Activated T-cell treated with anti-CD3 and anti-CD28 coated beads, Interleukin-2, amount 50 U/mL, for 24 hours (primary cell): ENCODE results near the gene MRTFA.
A peak's percentile ranks its signal among the peaks of the same experiment; 100 is the strongest.
"Not testable (repeated sequence)": the region's sequence is repeated elsewhere in the genome, so short reads cannot be mapped to it uniquely, and the experiment has no call there.

Experiments used
- DNase-seq: peaks from one replicate; pipeline ENCODE4 v3.0.0-alpha.2; 2020
- H3K27ac Mint-ChIP-seq: 2 replicates; pipeline ENCODE4 v1.8.0; 2020; ENCODE audit warnings: mild to moderate bottlenecking, mixed read lengths
- H3K27me3 Mint-ChIP-seq: 2 replicates; pipeline ENCODE4 v1.8.0; 2020; ENCODE audit warnings: mixed read lengths
- H3K36me3 Mint-ChIP-seq: 2 replicates; pipeline ENCODE4 v1.8.0; 2020; ENCODE audit warnings: low read depth, mixed read lengths
- H3K4me1 Mint-ChIP-seq: 2 replicates; pipeline ENCODE4 v1.8.0; 2020; ENCODE audit warnings: low read depth, mixed read lengths
- H3K4me3 Mint-ChIP-seq: 2 replicates; pipeline ENCODE4 v1.8.0; 2020; ENCODE audit warnings: mild to moderate bottlenecking, moderate library complexity, mixed read lengths
- H3K9me3 Mint-ChIP-seq: 2 replicates; pipeline ENCODE4 v1.8.0; 2020; ENCODE audit warnings: mixed read lengths

Gene MRTFA

DNA sequence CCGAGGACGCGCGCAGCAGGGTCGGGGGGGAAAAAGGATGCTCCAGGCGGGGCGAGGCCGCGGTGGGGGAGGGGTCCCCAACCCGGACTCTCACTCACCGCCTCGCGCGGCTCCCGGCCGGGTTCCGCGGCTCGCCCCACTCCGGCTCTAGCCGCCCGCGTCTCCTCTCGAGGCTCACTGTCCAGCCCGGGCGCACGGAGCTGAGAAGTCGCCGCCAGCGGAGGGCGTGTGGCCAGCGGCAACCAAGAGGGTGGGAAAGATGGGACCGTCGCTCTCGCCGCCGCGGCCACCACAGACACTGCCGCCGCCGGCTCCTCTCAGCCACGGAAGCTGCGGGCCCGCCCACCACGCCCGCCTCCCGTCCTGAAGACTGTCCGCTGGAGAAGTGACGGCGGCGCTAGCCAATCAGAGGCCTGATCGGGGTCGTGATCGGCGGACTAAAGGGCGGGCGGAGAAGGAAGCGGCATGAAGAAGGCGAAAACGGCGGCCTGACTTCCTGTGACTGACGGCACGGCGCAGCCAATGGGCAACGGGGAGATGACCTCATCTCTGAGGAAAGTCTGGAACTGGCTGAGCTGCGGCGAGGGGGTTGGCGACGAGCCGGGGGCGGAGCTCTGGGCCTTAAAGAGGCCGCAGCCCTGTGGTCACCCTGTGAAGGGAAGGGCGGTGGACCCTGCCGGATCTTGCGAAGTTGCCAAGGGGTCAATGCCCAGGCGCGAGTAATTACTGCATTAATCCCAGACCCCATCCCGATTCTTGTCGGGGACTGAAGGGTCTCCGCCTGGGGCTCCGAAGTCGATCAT, at the start of gene MRTFA:
Gene MRTFA (minus strand): TSS at position 340 of the 803 bp plus-strand sequence.
- peak within 1 kb of the TSS; percentile 93 for H3K4me3 Mint-ChIP-seq
- no peaks in the 10 kb centered on the region for H3K27me3 Mint-ChIP-seq
- peaks cover 16% of the 10 kb centered on the region for H3K36me3 Mint-ChIP-seq
- H3K4me1 Mint-ChIP-seq: peaks cover 45% of the 10 kb centered on the region
- H3K27ac Mint-ChIP-seq: peak within 1 kb of the TSS; percentile 99
- no peaks in the 10 kb centered on the region for H3K9me3 Mint-ChIP-seq
- DNase-seq: peak; percentile 99

DNA sequence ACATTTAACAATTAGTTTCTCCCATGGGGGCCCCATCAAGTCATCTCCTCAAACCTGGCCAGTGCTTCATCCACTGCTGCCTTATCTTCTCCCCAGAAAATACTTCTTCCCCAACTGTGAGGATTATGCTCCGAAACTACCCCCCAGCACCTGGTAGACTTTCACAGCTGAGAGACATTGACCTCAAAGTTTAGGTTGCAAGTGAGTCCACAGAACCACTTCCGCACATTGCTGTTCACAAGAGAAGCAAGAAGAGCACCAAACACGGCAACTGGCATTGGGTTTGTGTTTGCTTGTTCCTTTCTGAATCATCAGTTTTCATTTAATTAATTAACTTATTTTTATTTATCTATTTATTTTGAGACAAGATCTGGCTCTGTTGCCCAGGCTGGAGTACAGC, 48.9 kb upstream of the MRTFA start:
- H3K9me3 Mint-ChIP-seq: no peaks in the 10 kb centered on the region
- H3K27ac Mint-ChIP-seq: no peak overlapping the region
- H3K27me3 Mint-ChIP-seq: peaks cover 10% of the 10 kb centered on the region
- no peaks in the 10 kb centered on the region for H3K36me3 Mint-ChIP-seq
- no peak for DNase-seq
- H3K4me1 Mint-ChIP-seq: peaks cover 29% of the 10 kb centered on the region
- peak overlapping the region; percentile 24 for H3K4me3 Mint-ChIP-seq

- peak overlapping the region; percentile 24 for H3K4me3 Mint-ChIP-seq
- no peaks in the 10 kb centered on the region for H3K9me3 Mint-ChIP-seq
- DNase-seq: no peak
- H3K36me3 Mint-ChIP-seq: no peaks in the 10 kb centered on the region
- peak overlapping the region; percentile 44 for H3K27ac Mint-ChIP-seq
- peaks cover 31% of the 10 kb centered on the region for H3K4me1 Mint-ChIP-seq
- peaks cover 16% of the 10 kb centered on the region for H3K27me3 Mint-ChIP-seq
Measured at GRCh38 chr22:40684728-40685127, 48.2 kb upstream of the MRTFA start.

- no peak for DNase-seq
- H3K27me3 Mint-ChIP-seq: peaks cover 29% of the 10 kb centered on the region
- peaks cover 35% of the 10 kb centered on the region for H3K4me1 Mint-ChIP-seq
- no peak overlapping the region for H3K27ac Mint-ChIP-seq
- no peaks in the 10 kb centered on the region for H3K36me3 Mint-ChIP-seq
- no peak overlapping the region for H3K4me3 Mint-ChIP-seq
- H3K9me3 Mint-ChIP-seq: no peaks in the 10 kb centered on the region
Measured at GRCh38 chr22:40681451-40681850, 44.9 kb upstream of the MRTFA start.

GRCh38 chr22:40680819-40681183, 44.3 kb upstream of the MRTFA start:
- Mint-ChIP-seq H3K4me3 (no peak overlapping the region), H3K27ac (no peak overlapping the region), H3K4me1 (peaks cover 35% of the 10 kb centered on the region), H3K27me3 (peaks cover 29% of the 10 kb centered on the region), H3K36me3 (no peaks in the 10 kb centered on the region), H3K9me3 (no peaks in the 10 kb centered on the region)
- DNase-seq: no peak

DNA sequence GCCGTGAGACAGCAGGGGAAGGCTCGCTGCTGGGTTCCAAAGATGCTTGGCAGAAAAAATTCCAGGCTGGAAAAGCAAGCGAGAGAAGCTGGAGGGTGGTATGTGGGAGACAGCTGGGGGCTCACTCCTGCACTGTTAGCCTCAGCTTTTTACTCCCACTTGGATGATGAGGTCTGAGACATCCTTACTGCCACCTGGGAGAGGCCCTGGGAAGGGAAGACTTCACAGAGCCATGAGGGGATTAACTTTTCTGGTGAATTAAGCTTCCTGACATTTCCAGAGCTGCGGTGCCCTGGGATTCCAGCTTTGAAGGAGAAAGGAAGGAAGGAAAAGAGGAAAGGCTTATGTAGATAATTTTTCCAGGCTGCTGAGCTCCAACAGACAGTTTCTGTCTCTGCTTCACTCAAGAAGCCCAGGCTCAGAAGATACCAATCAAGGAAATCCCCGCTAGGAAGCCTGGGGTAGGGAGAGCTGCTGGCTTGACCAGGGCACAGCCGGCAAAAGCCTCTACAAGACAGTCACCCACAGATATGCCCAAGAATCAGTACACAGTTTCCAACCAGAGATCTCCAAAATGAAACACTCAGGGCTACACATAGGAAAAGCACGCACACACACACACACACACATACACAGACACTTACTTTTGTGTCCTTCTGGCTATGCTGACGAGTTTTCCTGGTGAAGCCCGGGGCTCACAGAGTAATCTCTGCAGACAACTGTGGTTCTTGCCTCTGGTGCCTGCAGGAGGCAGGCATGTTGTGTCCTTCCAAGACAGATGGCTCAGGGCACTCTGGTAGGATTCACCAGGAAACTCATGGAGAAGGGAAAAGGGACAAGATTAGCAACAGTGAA, 43.7 kb upstream of the MRTFA start:
- Mint-ChIP-seq H3K4me1 (peaks cover 33% of the 10 kb centered on the region), H3K4me3 (no peak overlapping the region), H3K36me3 (no peaks in the 10 kb centered on the region), H3K9me3 (no peaks in the 10 kb centered on the region), H3K27me3 (peaks cover 29% of the 10 kb centered on the region), H3K27ac (peak overlapping the region; percentile 33)
- no peak for DNase-seq

DNA sequence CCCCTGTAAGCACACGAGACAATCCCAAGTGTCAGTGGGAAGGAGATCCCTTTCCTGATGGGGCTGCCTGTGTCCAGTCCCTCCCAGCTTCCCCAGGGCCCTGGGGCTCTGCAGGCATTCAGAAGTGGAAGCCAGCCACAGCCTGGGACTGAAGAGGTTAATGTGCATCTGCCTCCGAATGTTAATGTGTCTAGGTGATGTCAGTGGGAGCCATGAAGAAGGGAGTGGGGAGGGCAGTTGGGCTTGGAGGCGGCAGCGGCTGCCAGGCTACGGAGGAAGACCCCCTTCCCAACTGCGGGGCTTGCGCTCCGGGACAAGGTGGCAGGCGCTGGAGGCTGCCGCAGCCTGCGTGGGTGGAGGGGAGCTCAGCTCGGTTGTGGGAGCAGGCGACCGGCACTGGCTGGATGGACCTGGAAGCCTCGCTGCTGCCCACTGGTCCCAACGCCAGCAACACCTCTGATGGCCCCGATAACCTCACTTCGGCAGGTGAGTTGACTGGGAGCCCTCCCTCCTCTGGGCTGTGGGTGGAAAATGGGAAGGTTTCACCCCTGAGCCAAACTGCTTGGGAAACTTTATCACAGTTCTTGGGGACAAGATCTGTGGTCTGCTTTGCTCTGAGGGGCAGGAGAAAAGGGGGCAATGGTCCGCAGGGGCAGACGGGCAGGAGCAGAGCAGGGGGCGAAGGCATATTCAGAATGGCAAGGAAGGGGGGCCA, 42.9 kb upstream of the MRTFA start, which contains the start of gene MCHR1:
Gene MCHR1 (plus strand): TSS at position 236 of the 715 bp plus-strand sequence. CDS start 169 bp downstream, at position 405.
- Mint-ChIP-seq H3K4me3 (no peak within 1 kb of the TSS), H3K36me3 (no peaks in the 10 kb centered on the region), H3K27me3 (peaks cover 29% of the 10 kb centered on the region), H3K4me1 (peaks cover 27% of the 10 kb centered on the region), H3K27ac (peak within 1 kb of the TSS; percentile 33), H3K9me3 (no peaks in the 10 kb centered on the region)
- no peak for DNase-seq

GRCh38 chr22:40678493-40679248, 42.2 kb upstream of the MRTFA start:
- H3K9me3 Mint-ChIP-seq: no peaks in the 10 kb centered on the region
- no peak overlapping the region for H3K4me3 Mint-ChIP-seq
- no peak overlapping the region for H3K27ac Mint-ChIP-seq
- no peak for DNase-seq
- H3K4me1 Mint-ChIP-seq: peaks cover 25% of the 10 kb centered on the region
- H3K36me3 Mint-ChIP-seq: no peaks in the 10 kb centered on the region
- peaks cover 29% of the 10 kb centered on the region for H3K27me3 Mint-ChIP-seq

DNA sequence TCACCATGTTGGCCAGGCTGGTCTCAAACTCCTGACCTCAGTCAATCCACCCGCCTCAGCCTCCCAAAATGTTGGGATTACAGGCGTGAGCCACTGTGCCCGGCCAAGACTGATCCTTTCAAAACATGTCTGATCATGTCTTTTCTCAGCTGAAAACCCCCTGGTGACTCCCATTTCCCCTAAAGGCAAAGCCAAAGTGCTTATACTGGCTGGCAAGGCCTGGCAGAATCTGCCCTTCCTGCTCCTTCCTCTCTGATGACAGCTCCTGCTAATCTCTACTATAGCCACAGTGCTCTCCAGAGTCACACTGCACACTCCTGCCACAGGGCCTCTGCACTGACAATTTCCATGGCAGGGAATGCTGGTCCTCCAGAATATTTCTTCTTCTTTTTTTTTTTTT, 40.1 kb upstream of the MRTFA start:
- H3K4me3 Mint-ChIP-seq: no peak overlapping the region
- H3K36me3 Mint-ChIP-seq: no peaks in the 10 kb centered on the region
- no peak for DNase-seq
- H3K4me1 Mint-ChIP-seq: peaks cover 6% of the 10 kb centered on the region
- H3K9me3 Mint-ChIP-seq: no peaks in the 10 kb centered on the region
- H3K27ac Mint-ChIP-seq: no peak overlapping the region
- H3K27me3 Mint-ChIP-seq: peaks cover 29% of the 10 kb centered on the region

DNA sequence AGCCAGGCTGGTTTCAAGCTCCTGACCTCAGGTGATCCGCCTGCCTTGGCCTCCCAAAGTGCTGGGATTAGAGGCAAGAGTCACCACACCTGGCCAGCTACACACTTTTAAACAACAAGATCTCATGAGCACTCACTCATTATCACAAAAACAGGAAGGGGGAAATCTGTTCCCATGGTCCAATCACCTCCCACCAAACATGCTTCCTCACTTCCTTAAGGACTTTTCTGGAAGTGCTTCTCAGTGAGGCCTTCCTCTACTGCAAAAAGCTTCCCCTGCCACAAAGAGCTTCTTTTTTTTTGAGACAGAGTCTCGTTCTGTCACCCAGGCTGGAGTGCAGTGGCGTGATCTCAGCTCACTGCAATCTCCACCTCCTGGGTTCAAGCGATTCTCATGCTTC, 39.6 kb upstream of the MRTFA start:
- H3K27ac Mint-ChIP-seq, H3K36me3 Mint-ChIP-seq, H3K9me3 Mint-ChIP-seq, H3K4me1 Mint-ChIP-seq, H3K4me3 Mint-ChIP-seq, DNase-seq: not testable (repeated sequence)
- peaks cover 27% of the 10 kb centered on the region for H3K27me3 Mint-ChIP-seq

DNA sequence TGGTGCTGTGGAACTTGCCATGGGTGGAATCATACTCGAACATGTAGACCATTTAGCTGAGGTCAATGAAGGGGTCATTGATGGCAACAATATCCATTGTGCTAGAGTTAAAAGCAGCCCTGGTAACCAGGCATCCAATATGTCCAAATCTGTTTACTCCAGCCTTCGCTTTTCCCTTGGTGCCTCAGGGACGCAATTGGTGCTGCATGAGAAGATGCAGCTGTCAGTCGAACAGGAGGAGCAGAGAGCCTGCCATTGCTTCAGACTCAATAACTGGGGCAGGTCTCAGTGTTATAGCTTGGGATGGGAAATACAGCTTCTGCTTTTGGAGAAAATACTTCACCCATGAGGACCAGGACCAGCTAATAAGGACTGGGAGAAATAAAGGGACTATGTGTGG, 37.8 kb upstream of the MRTFA start:
- H3K4me3 Mint-ChIP-seq: no peak overlapping the region
- H3K27ac Mint-ChIP-seq: no peak overlapping the region
- H3K27me3 Mint-ChIP-seq: peaks cover 8% of the 10 kb centered on the region
- H3K9me3 Mint-ChIP-seq: no peaks in the 10 kb centered on the region
- H3K36me3 Mint-ChIP-seq: no peaks in the 10 kb centered on the region
- H3K4me1 Mint-ChIP-seq: peaks cover 9% of the 10 kb centered on the region
- DNase-seq: no peak

DNA sequence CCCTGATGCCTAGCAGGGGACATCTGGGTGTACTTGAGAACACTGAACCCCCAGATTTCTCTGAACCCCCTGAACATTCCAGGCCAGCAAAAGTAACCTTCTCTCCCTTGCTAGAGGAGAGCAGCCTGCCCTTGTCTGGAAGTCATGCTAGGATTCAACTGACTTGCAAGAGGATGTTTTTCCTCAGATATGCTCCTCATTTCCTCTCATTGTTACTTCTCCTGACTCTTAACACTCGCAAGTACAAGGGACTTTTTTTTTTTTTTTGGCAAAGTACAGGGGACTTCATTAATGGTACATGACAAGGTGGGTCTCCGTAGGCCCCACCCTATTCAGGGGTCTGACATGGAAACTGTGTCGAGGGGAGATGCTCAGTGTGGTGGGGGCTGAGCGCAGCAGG, 36.5 kb upstream of the MRTFA start:
- Mint-ChIP-seq H3K4me3 (no peak overlapping the region), H3K9me3 (no peaks in the 10 kb centered on the region), H3K4me1 (peaks cover 19% of the 10 kb centered on the region), H3K27ac (no peak overlapping the region), H3K36me3 (no peaks in the 10 kb centered on the region), H3K27me3 (no peaks in the 10 kb centered on the region)
- no peak for DNase-seq

- no peak for DNase-seq
- Mint-ChIP-seq H3K9me3 (no peaks in the 10 kb centered on the region), H3K27ac (no peak overlapping the region), H3K4me1 (peaks cover 21% of the 10 kb centered on the region), H3K27me3 (no peaks in the 10 kb centered on the region), H3K36me3 (no peaks in the 10 kb centered on the region), H3K4me3 (no peak overlapping the region)
Measured at GRCh38 chr22:40671796-40672360, 35.4 kb upstream of the MRTFA start.

- DNase-seq: no peak
- no peaks in the 10 kb centered on the region for H3K9me3 Mint-ChIP-seq
- no peak overlapping the region for H3K4me3 Mint-ChIP-seq
- no peaks in the 10 kb centered on the region for H3K36me3 Mint-ChIP-seq
- no peak overlapping the region for H3K27ac Mint-ChIP-seq
- peaks cover 21% of the 10 kb centered on the region for H3K4me1 Mint-ChIP-seq
- H3K27me3 Mint-ChIP-seq: no peaks in the 10 kb centered on the region
Measured at GRCh38 chr22:40671369-40671768, 34.9 kb upstream of the MRTFA start.
